ENCODE results near the gene TIMM17B.
A peak's percentile ranks its signal among the peaks of the same experiment; 100 is the strongest.

TIMM17B gene

DNA sequence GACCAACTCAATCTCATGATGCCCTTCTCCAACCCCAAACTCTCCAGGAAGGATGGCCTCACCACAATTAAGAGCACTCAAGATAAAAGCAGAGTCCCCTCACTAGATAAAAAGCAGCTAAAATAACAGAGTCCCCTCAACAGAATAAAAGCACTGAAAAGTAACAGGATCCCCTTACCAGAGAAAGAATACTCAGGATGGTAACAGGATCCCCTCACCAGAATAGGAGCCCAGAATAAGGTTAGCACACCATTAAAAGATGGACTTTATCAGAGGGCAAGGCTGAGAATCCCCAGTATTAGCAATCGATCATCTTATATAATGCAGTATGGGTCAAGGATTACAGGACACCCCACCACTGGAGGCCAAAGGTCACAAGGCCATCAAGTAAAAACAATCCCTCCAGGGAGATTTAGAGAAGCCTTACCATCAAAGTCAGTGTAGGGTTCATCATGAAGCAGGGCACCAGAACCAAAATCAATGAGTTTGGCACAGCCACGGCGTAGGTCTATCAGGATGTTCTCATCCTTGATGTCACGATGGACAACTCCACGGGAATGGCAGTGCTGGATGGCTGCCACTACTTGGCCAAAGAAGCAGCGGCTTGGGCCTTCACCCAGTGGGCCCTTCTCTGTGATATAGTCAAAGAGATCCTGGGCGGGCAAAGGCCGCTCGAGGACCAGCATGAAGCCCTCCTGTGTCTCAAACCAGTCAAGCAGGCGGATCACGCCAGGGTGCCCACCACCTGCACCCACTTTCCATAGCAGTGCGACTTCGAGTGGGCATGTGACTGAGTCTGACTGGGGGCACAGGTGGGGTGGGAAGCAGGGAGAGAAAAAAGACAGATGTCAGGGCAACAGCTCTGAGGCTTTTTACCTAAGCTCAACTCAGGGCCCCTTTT is 17.3 kb upstream of the TIMM17B start:
- H3K4me1 ChIP-seq: no peaks in the 10 kb centered on the region
- no peak overlapping the region for H3K4me3 ChIP-seq (ENCODE audit: low read depth, low read length)
- no peak for DNase-seq
- no peaks in the 10 kb centered on the region for H3K9me3 ChIP-seq
- H3K36me3 ChIP-seq: no peaks in the 10 kb centered on the region
- TF ChIP-seq CTCF (IDR thresholded peaks at IDR 0.05; ENCODE audit: low read depth, low read length): no peak
- no peaks in the 10 kb centered on the region for H3K27me3 ChIP-seq

DNA sequence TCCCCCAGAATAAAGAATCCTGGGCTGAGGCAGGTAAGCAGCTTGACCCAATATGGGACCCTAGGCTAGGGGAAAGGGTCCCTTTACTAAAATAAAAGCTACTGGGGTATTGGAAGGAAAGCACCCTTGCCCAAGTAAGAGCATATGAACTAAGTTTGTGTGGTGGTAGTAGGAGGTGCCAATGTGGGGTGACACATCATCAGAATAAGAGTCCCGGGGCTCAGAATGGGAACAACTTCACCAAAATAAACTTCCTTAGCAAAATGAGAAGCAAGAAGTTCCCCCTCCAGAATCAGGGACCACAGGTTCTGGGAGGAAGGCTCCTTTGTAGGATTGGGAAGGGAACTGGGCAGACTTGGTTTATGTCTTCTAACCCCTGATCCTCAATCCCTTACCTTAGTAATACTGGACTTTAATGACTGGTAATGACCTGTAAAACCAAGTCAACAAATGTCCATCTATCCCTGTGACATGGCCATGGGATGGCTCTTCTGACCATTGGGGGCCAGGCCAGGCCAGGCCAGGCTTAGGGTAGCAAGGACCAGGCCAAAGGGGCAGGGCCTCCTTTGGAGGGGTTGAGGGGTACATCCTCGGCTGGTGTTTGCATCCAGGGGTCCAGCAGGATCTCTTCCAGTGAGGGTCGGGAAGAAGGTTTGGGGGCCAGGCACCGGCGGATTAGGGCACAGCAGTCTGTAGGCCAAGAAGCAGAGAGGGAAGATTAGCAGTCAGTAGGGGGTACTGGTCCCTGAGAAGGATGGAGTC is 16.2 kb upstream of the TIMM17B start:
- H3K9me3 ChIP-seq: no peaks in the 10 kb centered on the region
- H3K4me3 ChIP-seq (ENCODE audit: low read depth, low read length): no peak overlapping the region
- no peaks in the 10 kb centered on the region for H3K36me3 ChIP-seq
- no peaks in the 10 kb centered on the region for H3K4me1 ChIP-seq
- no peak for DNase-seq
- no peak for TF ChIP-seq CTCF (IDR thresholded peaks at IDR 0.05; ENCODE audit: low read depth, low read length)
- no peaks in the 10 kb centered on the region for H3K27me3 ChIP-seq

GRCh38 chrX:48911412-48912182 is 14.0 kb upstream of the TIMM17B start, which contains the start of gene SLC35A2:
SLC35A2 (minus strand) TSS chrX:48911646; CDS start chrX:48911636, 10 bp downstream.
- no peaks in the 10 kb centered on the region for H3K36me3 ChIP-seq
- TF ChIP-seq CTCF (IDR thresholded peaks at IDR 0.05; ENCODE audit: low read depth, low read length): no peak
- H3K27me3 ChIP-seq: no peaks in the 10 kb centered on the region

GRCh38 chrX:48910926-48911411 is 13.4 kb upstream of the TIMM17B start:
- Histone ChIP-seq H3K4me1 (no peaks in the 10 kb centered on the region), H3K36me3 (no peaks in the 10 kb centered on the region), H3K9me3 (no peaks in the 10 kb centered on the region), H3K4me3 (ENCODE audit: low read depth, low read length) (peak overlapping the region; percentile 73), H3K27me3 (no peaks in the 10 kb centered on the region)
- TF ChIP-seq CTCF (IDR thresholded peaks at IDR 0.05; ENCODE audit: low read depth, low read length): no peak
- no peak for DNase-seq

More at GRCh38 chrX:48911412-48912182, 14.0 kb upstream of the TIMM17B start, which contains the start of gene SLC35A2:
- no peaks in the 10 kb centered on the region for H3K9me3 ChIP-seq
- DNase-seq: peak; percentile 72
- no peaks in the 10 kb centered on the region for H3K4me1 ChIP-seq
- peak within 1 kb of the TSS; percentile 73 for H3K4me3 ChIP-seq (ENCODE audit: low read depth, low read length)

DNA sequence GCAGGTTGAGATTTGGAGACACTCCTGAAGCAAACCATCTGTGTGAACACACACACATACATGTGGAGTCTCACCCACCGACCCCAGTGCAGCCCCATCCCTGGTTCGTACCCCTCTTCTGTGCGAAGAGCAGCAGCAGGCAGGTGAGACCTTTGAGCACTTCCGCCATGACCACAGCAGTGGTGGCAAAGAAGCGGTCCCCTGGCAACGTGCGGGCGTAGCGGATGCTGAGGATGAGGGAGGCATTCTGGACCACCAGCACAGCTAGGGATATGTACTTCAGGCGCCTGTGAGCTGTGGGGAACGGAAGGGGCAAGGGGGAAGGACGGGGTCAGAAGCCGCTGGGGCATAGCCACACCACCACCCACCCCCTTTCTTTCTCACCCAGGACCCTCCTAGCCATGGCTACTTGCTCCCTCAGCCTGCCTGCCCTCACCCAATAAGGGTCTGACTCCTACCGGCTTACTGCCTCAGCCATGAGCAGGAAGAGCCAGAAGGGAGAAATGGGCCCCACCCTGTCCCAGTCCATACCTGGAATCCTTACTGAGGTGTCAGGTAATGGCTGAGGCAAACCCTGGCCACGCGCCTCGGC is 12.2 kb upstream of the TIMM17B start:
- Histone ChIP-seq H3K36me3 (no peaks in the 10 kb centered on the region), H3K4me3 (ENCODE audit: low read depth, low read length) (no peak overlapping the region), H3K27me3 (no peaks in the 10 kb centered on the region), H3K9me3 (no peaks in the 10 kb centered on the region), H3K4me1 (no peaks in the 10 kb centered on the region)
- TF ChIP-seq CTCF (IDR thresholded peaks at IDR 0.05; ENCODE audit: low read depth, low read length): no peak
- DNase-seq: no peak

Measured in BE2C (cell line).